Activated CD8-positive, alpha-beta memory T cell treated with anti-CD3 and anti-CD28 coated beads, Interleukin-2, amount 50 U/mL, for 4 hours (primary cell): ENCODE results near the gene ALPG.

ENCODE experiments used
- DNase-seq: peaks from one replicate; pipeline ENCODE4 v3.0.0-alpha.2; 2020

The ALPG gene

DNA sequence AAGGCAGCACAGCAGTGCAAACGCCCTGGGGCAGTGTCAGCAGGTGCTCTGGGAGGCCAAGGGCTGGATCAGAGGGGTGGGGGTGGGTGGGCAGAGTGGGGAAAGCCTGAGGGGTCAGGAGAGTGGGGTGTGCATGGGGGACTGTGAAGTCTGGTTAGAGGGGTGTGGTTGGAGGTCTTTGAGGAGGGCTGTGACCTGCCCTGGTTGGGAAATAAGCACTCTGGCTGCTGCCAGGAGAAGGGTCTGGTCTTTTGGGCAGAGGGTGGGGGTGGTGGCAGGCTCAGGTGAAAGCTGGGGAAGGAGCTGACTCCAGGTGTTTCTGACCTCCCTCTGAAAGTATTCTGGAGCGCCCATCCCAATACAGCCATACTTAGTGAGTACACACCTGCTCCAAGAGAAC lies 53.5 kb downstream of the ALPG start:
- no peak for DNase-seq
